ENCODE measurements around the gene KIAA1671.

KIAA1671 gene

GRCh38 chr22:25153961-25154666 is 201.6 kb downstream of the KIAA1671 start:
- DNase-seq = no peak

DNA sequence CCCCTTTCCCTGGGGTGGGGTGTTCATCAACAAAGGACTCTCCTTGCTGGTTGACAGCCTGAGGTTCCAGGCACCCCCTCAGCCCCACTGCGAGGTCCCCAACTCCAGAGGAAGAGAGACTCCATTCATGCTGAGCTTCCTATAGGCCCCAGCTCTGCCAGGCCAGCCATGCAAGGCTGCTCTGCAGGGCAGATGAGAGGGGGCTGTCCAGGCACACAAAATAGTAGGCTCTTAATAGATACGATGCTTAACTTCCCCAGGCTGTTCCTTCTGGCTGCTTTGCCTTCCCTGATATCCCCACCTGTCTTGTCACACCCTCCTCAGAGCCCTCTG is 202.1 kb downstream of the KIAA1671 start:
- DNase-seq = no peak

DNA sequence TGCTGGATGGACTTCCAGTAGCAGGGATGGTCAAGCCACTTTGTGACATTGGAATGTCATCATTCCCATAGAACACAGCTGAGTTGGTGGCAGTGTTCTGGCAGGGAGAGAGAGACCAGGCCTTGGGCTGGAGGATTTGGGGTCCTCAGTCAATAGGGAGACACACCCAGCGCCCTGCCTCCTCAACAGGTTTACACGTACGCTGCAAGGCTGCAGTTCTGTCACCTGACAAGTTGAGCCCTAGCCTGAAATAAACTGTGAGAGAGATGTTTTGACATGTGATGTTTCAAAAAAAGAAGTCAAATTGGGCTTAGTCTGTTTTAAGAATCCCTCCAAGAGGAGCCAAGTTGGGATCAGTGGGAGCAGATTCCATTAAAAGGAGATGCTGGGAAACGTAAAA is 204.2 kb downstream of the KIAA1671 start:
- DNase-seq = no peak

DNA sequence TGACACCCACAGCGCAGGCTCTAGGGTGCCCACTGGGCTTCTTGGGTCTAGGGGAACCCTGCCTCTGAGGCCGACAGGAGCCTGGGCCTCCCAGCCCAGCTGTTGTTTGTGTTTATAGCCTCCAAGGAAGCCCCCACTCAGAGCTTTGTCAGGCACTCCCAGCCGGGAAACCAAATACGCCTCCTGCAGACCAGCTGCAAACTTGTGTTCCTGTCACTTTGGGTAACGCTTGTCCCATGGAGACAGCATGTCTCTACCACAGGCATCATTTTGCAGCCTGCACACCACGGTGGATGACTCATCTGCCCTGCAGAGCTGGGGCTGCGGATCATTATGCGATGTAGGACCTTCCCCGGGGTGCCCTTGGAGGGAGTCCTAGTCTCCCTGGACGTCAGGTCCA is 206.5 kb downstream of the KIAA1671 start:
- no peak for DNase-seq

DNA sequence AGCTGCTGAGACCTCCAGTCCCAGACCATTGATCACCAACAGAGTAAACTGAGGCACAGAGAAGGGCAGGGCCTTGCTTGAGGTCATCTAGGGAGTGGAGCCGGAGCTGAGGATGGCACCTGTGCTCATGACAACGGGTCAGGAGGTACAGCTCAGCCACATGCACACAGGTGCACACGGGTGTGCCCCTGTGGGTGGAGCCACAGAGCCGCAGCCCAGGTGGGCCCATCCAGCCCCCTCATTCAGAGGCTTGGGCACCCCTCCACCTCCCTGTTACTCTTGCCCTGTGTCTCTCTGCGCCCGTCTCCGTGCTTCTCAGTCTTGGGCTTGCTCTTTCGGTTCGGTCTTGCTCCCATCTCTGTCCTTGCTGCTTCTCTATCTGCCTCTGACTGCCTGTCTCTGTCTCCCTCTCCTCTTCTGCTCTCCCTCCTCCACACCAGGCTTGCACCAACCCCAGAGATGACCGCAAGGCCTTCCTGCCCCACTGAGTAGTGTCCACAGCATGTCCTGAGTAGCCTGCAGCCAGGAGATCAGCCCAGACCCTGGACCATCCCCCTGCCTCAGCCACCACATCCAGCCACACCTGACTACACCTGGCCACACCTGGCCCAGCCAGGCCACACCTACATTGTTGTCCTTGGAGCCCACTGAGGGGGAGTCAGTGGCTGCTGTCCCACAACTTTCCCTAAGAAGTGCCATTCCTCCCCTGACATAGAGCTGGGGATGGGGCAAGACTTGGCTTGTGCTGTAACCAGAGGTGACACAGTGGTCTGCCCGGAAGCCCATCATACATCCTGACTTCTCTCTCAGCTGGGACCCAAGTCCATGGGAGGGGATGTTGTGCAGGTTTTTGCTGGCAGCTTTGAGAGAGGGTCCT is 207.8 kb downstream of the KIAA1671 start:
- DNase-seq = no peak

- DNase-seq = no peak
These were observed 208.8 kb downstream of the KIAA1671 start for GRCh38 chr22:25161017-25161915.

- no peak for DNase-seq
These were observed 209.5 kb downstream of the KIAA1671 start for GRCh38 chr22:25161916-25162530.

GRCh38 chr22:25162561-25162960 is 210.0 kb downstream of the KIAA1671 start:
- DNase-seq = no peak

GRCh38 chr22:25165785-25166184 is 213.3 kb downstream of the KIAA1671 start:
- DNase-seq = no peak

DNA sequence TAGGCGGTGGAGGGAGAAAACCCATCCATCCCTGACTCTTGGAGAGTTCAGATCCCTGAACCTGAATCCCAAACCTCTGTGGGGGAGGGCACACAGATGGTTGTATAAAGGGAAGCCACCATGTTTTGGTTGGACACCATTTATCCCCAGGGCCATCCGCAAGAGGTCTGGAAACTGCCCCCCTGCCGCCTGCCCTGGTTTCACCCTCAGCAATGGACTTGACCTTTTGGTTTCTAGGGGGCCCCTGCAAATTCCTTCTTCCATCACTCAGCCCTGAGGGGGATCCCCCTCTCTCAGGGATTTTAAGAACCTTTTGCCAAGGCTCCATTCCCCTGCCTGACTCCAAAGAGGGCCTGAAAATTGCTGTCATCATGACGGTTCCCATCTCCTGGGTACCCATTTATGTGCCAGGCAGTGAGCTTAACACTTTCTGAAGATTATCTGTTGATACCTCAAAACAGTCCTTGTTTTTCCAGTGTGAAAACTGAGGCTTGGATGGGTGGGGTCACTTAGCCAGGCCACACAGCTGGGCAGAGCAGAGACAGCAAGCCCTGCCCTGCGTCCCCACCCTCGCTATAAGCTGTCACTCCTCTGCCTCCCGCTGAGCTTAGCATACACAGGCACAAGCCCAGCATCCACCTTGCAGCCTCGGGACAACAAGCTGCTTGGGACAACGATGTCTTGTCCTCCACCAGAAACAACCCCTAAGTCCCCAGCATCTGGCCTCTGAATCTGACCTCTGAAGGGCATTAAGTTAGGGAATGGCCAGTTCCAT is 213.9 kb downstream of the KIAA1671 start:
- no peak for DNase-seq

DNA sequence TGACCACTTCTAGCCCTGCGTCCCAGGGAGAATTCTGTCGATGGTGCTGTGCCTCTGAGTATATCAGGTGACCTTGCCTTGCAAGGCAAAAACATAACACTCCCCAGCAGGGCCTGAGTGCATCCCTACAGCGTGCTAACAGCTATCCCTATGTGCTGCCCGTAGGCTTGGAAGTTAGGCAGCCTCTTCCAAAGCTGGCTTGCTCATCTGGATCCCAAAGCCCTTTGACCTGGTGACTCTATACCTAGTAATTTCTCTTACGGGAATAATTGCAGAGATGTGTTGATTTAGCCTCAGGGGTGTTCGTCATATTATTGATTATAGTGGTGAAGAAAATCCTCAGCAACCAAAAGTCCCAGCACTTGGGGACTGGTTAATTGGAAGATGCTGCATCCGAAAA is 214.6 kb downstream of the KIAA1671 start:
- DNase-seq = no peak

DNA sequence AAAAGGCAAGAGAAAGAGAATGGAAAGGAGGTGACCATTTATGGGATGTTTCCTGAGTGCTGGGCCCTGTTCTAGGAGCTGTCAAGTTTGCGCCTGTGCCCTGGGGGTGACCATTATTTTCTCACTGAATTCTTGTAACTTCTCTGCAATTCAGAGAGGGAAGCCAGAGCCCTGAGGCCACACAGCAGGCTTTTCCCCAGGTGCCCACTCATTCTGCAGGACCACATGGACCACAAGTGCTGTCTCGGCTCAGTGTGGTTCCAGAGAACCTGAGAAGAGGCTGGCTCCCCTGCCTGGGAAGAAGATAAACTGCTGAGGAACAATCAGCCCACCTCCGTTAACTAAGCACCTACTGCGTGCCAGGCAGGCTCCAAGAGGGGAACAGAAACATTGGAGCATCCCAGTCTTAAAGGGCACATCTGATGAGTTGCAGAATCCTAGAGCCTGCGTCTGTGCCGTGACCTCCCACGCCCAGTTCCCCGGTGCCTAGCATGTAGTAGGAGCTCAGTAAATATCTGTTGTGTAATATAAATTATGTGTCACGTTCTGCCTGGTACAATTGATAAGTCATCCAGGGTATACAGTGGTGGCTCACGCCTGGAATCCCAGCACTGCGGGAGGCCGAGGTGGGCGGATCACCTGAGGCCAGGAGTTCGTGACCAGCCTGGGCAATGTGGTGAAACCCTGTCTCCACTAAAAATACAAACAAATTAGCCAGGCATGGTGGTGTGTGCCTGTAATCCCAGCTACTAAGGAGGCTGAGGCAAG is 215.5 kb downstream of the KIAA1671 start:
- no peak for DNase-seq

DNA sequence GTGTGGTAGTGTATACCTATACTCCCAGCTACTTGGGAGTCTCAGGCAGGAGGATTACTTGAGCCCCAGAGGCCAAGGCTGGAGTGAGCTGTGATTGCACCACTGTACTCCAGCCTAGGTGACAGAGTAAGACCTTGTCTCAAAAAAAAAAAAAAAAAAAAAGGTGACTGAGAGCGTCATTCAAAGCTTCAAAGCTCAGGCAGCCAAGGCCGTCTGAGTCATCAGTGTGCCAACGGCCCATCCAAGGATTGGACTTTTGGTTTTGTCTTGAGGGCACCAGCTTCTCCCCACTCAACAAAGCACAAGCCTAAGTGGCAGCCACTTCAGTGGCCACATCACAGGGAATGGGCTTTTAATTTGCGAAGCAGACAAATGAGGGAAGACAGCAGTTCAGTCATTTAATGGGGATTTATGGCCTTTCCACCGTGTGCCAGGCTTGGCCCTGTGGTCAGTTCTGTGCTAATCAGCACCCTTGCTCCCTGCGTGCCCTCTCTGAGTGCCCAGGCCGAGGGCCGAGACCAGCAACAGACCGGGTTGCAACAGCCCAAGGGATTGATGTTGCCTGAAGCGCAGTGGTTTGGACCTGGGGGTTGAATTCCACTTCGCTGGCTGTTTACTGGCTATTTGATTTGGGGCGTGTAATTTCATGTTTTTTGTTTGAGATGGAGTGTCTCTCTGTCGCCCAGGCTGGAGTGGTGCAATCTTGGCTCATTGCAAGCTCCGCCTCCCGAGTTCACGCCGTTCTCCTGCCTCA is 216.9 kb downstream of the KIAA1671 start:
- no peak for DNase-seq

DNA sequence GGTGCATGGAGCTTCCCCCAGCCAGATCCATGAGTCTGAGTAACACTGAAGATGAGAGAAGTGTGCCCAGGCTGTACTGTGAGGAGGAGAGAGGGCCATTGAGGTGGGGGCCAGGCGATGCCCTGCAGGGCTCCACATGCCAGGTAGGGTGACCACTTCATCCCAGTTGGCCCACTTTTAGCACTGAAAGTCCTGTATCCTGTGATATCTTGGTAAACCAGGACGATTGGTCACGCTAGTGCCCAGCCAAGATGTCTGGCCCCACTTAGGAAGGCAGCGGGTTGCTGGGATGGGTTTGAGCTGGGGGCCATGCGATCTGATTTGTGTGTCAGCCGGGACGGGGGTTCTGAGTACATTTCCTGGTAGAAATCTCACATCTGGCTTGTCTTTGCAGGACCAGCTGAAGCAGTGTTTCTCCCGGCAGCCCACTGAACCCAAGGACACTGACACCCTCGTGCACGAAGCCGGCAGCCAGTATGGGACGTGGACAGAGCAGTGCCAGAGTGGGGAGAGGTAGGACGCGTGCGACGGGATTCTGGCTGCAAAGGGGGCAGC is 218.0 kb downstream of the KIAA1671 start:
- DNase-seq = no peak

DNA sequence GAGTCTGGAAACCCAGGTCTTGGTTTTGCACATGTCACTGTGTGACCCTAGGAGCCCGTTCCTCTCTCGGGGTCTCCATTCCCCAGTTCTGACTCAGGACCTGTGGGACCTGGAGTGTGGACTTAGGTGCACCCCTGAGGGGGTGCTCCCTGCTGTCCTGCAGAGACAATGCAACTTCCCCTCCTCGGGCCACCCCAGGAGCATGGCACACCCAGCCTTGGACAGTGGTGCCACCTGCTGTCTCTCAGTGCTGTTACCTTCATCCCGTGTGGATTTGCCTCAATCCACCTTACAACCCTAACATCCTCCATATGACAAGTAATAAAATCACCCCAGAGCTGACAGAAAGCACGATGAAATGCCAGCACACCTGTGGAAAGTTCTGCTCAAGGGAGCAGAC is 219.6 kb downstream of the KIAA1671 start:
- no peak for DNase-seq

GRCh38 chr22:25174156-25174887 is 221.8 kb downstream of the KIAA1671 start:
- no peak for DNase-seq

DNA sequence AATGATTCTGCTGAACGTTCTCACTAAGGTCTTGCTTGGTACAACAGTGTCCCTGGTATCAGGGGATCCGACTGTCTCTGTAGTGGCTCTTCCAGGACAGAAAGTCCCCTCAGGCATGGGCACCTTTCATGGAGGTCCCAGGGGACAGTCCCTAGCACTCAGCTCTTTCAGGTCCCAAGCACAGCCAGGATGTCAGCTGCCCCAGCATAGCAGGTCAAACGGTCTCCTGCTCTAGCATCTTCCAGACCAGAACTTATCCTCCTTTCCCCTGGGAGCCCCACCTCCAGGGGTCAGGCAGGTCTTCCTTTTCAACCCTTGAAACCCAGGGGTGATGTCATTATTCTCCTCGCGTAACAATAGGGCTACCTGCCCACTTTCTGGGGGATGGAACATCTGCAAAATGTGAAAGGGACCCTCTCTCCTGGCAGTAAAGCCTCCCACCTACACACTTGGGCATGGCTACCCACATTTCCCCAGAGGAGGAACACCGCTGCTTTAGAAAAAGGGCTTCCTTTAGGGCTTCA is 222.4 kb downstream of the KIAA1671 start:
- DNase-seq = no peak

DNA sequence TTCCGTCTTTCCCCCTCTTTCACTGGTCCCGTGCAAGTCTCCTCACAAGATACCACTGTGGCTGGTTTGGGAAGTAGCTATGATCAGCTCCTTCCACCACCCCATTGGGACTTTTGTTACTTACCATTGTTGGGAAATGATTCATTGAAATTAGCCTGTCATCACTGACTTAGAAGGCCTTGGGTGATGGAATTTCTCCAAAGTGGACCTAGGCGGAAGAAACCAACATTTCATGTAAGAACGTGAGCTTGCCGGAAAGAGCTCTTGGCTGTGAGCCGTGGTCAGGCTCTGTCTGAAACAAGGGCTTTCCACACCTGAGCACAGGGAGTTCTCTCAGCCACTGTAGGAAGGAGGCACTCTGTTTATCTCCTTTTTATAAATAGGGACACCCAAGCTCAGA is 223.7 kb downstream of the KIAA1671 start:
- no peak for DNase-seq

- DNase-seq = no peak
These were observed 224.3 kb downstream of the KIAA1671 start for GRCh38 chr22:25176799-25177198.

Measured in NCI-H187 (cell line).